ENCODE data around the gene RBM14. TPM values are rescaled to one million over a fixed set of nuclear protein-coding genes. Genes with fewer than 3 reads are reported as not detected.

Gene RBM14
- total RNA-seq, 2 donors from 2014 or later: 90.0 to 110 TPM

GRCh38 chr11:66595245-66595904, 21.1 kb upstream of the RBM14 start:
- H3K4me3 Mint-ChIP-seq: no peak overlapping the region
- H3K27ac ChIP-seq (ENCODE audit: low read depth, low read length): no peak overlapping the region
- H3K9ac ChIP-seq (ENCODE audit: extremely low read depth, low read length, poor library complexity, severe bottlenecking): no peak overlapping the region
- no peaks in the 10 kb centered on the region for H3K4me1 ChIP-seq (ENCODE audit: control insufficient read depth, insufficient read depth, low read length)
- H3K27me3 ChIP-seq (ENCODE audit: control insufficient read depth, insufficient read depth, low read length, poor library complexity, severe bottlenecking): no peaks in the 10 kb centered on the region
- peak overlapping the region; percentile 45 for H3K4me3 ChIP-seq (ENCODE audit: low read length)
- H3K27me3 Mint-ChIP-seq (ENCODE audit: insufficient read depth): peaks cover 21% of the 10 kb centered on the region
- H3K27ac Mint-ChIP-seq: no peak overlapping the region
- H3K9me3 Mint-ChIP-seq: peaks cover 23% of the 10 kb centered on the region
- peaks cover 29% of the 10 kb centered on the region for H3K36me3 Mint-ChIP-seq (ENCODE audit: low read depth)
- H3K4me1 Mint-ChIP-seq: peaks cover 10% of the 10 kb centered on the region
- no peak for DNase-seq
- peaks cover 10% of the 10 kb centered on the region for H3K36me3 ChIP-seq (ENCODE audit: control insufficient read depth, insufficient read depth, low read length)
- peaks cover 20% of the 10 kb centered on the region for H3K9me3 ChIP-seq (ENCODE audit: control insufficient read depth, low read length)
- no peak for TF ChIP-seq CTCF (conservative IDR thresholded peaks at IDR 0.05)
- 92 to 94% methylated on average over 4 to 5 of the region's 5 CpGs for WGBS, 2 experiments (ENCODE audit: insufficient coverage in 1 of 2, insufficient read length in 1 of 2)

GRCh38 chr11:66598993-66599392, 17.4 kb upstream of the RBM14 start:
- H3K27me3 Mint-ChIP-seq (ENCODE audit: insufficient read depth): no peaks in the 10 kb centered on the region
- H3K36me3 Mint-ChIP-seq (ENCODE audit: low read depth): peaks cover 47% of the 10 kb centered on the region
- no peak overlapping the region for H3K27ac ChIP-seq (ENCODE audit: low read depth, low read length)

GRCh38 chr11:66600219-66600618, 16.2 kb upstream of the RBM14 start:
- H3K4me3 Mint-ChIP-seq: no peak overlapping the region
- Histone ChIP-seq H3K27ac (ENCODE audit: low read depth, low read length) (no peak overlapping the region), H3K9ac (ENCODE audit: extremely low read depth, low read length, poor library complexity, severe bottlenecking) (no peak overlapping the region), H3K27me3 (ENCODE audit: control insufficient read depth, insufficient read depth, low read length, poor library complexity, severe bottlenecking) (no peaks in the 10 kb centered on the region), H3K36me3 (ENCODE audit: control insufficient read depth, insufficient read depth, low read length) (peaks cover 29% of the 10 kb centered on the region), H3K4me3 (ENCODE audit: low read length) (no peak overlapping the region), H3K9me3 (ENCODE audit: control insufficient read depth, low read length) (no peaks in the 10 kb centered on the region), H3K4me1 (ENCODE audit: control insufficient read depth, insufficient read depth, low read length) (no peaks in the 10 kb centered on the region)
- H3K27me3 Mint-ChIP-seq (ENCODE audit: insufficient read depth): no peaks in the 10 kb centered on the region
- H3K4me1 Mint-ChIP-seq: no peaks in the 10 kb centered on the region
- no peak for TF ChIP-seq CTCF (conservative IDR thresholded peaks at IDR 0.05)
- peaks cover 58% of the 10 kb centered on the region for H3K36me3 Mint-ChIP-seq (ENCODE audit: low read depth)
- DNase-seq: no peak
- peak overlapping the region; percentile 72 for H3K27ac Mint-ChIP-seq
- H3K9me3 Mint-ChIP-seq: no peaks in the 10 kb centered on the region
- 91 to 100% methylated on average over 2 of the region's 2 CpGs for WGBS, 2 experiments (ENCODE audit: insufficient coverage in 1 of 2, insufficient read length in 1 of 2)

More at GRCh38 chr11:66598993-66599392, 17.4 kb upstream of the RBM14 start:
- Histone ChIP-seq H3K9me3 (ENCODE audit: control insufficient read depth, low read length) (no peaks in the 10 kb centered on the region), H3K9ac (ENCODE audit: extremely low read depth, low read length, poor library complexity, severe bottlenecking) (no peak overlapping the region), H3K27me3 (ENCODE audit: control insufficient read depth, insufficient read depth, low read length, poor library complexity, severe bottlenecking) (no peaks in the 10 kb centered on the region), H3K36me3 (ENCODE audit: control insufficient read depth, insufficient read depth, low read length) (peaks cover 19% of the 10 kb centered on the region), H3K4me3 (ENCODE audit: low read length) (no peak overlapping the region), H3K4me1 (ENCODE audit: control insufficient read depth, insufficient read depth, low read length) (no peaks in the 10 kb centered on the region)
- 89 to 100% methylated on average over 3 to 6 of the region's 6 CpGs for WGBS, 2 experiments (ENCODE audit: insufficient coverage in 1 of 2, insufficient read length in 1 of 2)
- Mint-ChIP-seq H3K27ac (no peak overlapping the region), H3K4me3 (no peak overlapping the region), H3K9me3 (no peaks in the 10 kb centered on the region), H3K4me1 (no peaks in the 10 kb centered on the region)
- DNase-seq: no peak
- no peak for TF ChIP-seq CTCF (conservative IDR thresholded peaks at IDR 0.05)

All from endodermal cell (in vitro differentiated cells).